Transverse colon (tissue), 4 donors: ENCODE data around the gene NFATC4. TPM values are rescaled to one million over a fixed set of nuclear protein-coding genes. Genes with fewer than 3 reads are reported as not detected.
A peak's percentile ranks its signal among the peaks of the same experiment; 100 is the strongest.
"Not testable (repeated sequence)": the region's sequence is repeated elsewhere in the genome, so short reads cannot be mapped to it uniquely, and the experiment has no call there.

Experiments used
- DNase-seq: peaks from one replicate; pipeline ENCODE4 v3.0.0-alpha.2; 2019
- H3K27ac ChIP-seq, 4 donors: fragments of 200-600 bp; sonication (generic); 2 replicates each; pipeline ENCODE4 v1.5.1; 2016 to 2018; ENCODE audit warnings: inconsistent platforms in 4 of 4
- H3K27me3 ChIP-seq: fragments of 200-600 bp; sonication (generic); 2 replicates; pipeline ENCODE4 v1.5.1; 2017; ENCODE audit warnings: inconsistent platforms
- H3K36me3 ChIP-seq, 4 donors: fragments of 200-600 bp; sonication (generic); 2 replicates each; pipeline ENCODE4 v1.5.1; 2017 to 2019; ENCODE audit warnings: inconsistent platforms in 4 of 4
- H3K4me1 ChIP-seq, 4 donors: fragments of 200-600 bp; sonication (generic); 2 replicates each; pipeline ENCODE4 v1.5.1; 2017 to 2020; ENCODE audit warnings: inconsistent platforms in 4 of 4
- H3K4me3 ChIP-seq, 4 donors: fragments of 200-600 bp; sonication (generic); 1 replicate in 1 of 4; 2 replicates in 3 of 4; pipeline versions ENCODE4 v1.5.1 to v1.6.1; 2017 to 2019; ENCODE audit warnings: inconsistent platforms in 4 of 4
- H3K9me3 ChIP-seq, 2 donors: fragments of 200-600 bp; sonication (generic); 2 replicates each; pipeline ENCODE4 v1.5.1; 2017 to 2019; ENCODE audit warnings: inconsistent platforms in 2 of 2
- CTCF ChIP-seq, 5 experiments: fragments of 200-600 bp in 3 of 5; fragments of 450-650 bp in 2 of 5; sonication (generic) in 3 of 5; IDR thresholded peaks; 1 replicate in 2 of 5; 2 replicates in 3 of 5; pipeline ENCODE4 v1.5.1; 2016 to 2017; ENCODE audit warnings: antibody characterized with exemption in 5 of 5, inconsistent platforms in 3 of 5, mild to moderate bottlenecking in 2 of 5, moderate library complexity in 1 of 5
- EP300 ChIP-seq: sonication (generic); formaldehyde crosslinking; IDR thresholded peaks from one replicate; pipeline ENCODE4 v1.6.1; 2017; ENCODE audit warnings: antibody characterized with exemption, low read depth
- POLR2A ChIP-seq: fragments of 450-650 bp; IDR thresholded peaks from one replicate; pipeline ENCODE4 v1.6.1; 2016; ENCODE audit warnings: antibody characterized with exemption, mild to moderate bottlenecking, moderate library complexity
- POLR2AphosphoS5 ChIP-seq, 3 donors: sonication (generic); formaldehyde crosslinking; IDR thresholded peaks; one replicate each; pipeline ENCODE4 v1.6.1; 2016; ENCODE audit warnings: antibody characterized with exemption in 3 of 3
- WGBS, 2 donors: methylation state at CpG; one replicate each; pipeline ENCODE4 v1.1.5; 2018; ENCODE audit warnings: low coverage in 1 of 2; 5-methylcytosine and 5-hydroxymethylcytosine counted together
- in situ Hi-C, 4 donors: fragments of 200-750 bp; cut with MboI; loops; one replicate each; pipeline versions ENCODE4 v1.15.0 to v1.15.1; 2017; ENCODE audit warnings: low sequenced_read_pairs in 3 of 4, low pct_ligation_motif_present in 1 of 4, low pct_unique_long_range_greater_than_20kb in 1 of 4
- intact Hi-C: fragments of 100-400 bp; cut with DNase I; formaldehyde crosslinking; loops from one replicate; pipeline ENCODE4 v1.15.1; 2023; ENCODE audit warnings: low total_unique reads
- total RNA-seq, 4 donors: library from RNA; depleted of rRNA; stranded (reverse); fragments of >200 nt; gene quantifications; one replicate each; pipeline ENCODE4 v1.1.0, GENCODE V29; 2016

Gene NFATC4
- total RNA-seq, 4 donors from 2014 or later = 13.4 to 58.0 (median 20.9) TPM

- TF ChIP-seq POLR2AphosphoS5 (IDR thresholded peaks at IDR 0.05) (no peak), CTCF (IDR thresholded peaks at IDR 0.05) (no peak), POLR2A (no peak), EP300 (no peak)
- peaks cover 16% of the 10 kb centered on the region for H3K27me3 ChIP-seq
- no peaks in the 10 kb centered on the region for H3K9me3 ChIP-seq
- no peak for DNase-seq
- no peak overlapping the region for H3K4me3 ChIP-seq
- WGBS, 2 donors = 78% methylated on average over 19 of the region's 32 CpGs; no CpG with 5 or more reads in 1 of the 2 donors
- H3K27ac ChIP-seq = peak overlapping the region in 3 of 4 donors; percentile 89 to 93 (median 89)
- intact Hi-C loops (loop anchor here (2.0 kb wide), 1 partner anchor 61 kb away; no protein-coding TSS in a partner anchor), in situ Hi-C loops (loop anchor here in 2 of 4 donors (10.0 kb wide), 1 partner anchor 65 kb away; no protein-coding TSS in a partner anchor)
- H3K4me1 ChIP-seq = peaks cover 4 to 38% (median 27%) of the 10 kb centered on the region in 4 donors
- peaks cover 0 to 4% (median 0%) of the 10 kb centered on the region in 4 donors for H3K36me3 ChIP-seq
These were observed 2.1 kb downstream of the NFATC4 start for GRCh38 chr14:24369907-24370687.

GRCh38 chr14:24370748-24371147 is 2.8 kb downstream of the NFATC4 start:
- intact Hi-C loops = no loop called here
- Histone ChIP-seq H3K27me3 (peaks cover 16% of the 10 kb centered on the region), H3K4me3 (no peak overlapping the region), H3K4me1 (peaks cover 0 to 32% (median 21%) of the 10 kb centered on the region in 4 donors), H3K27ac (peak overlapping the region in 1 of 4 donors; percentile 89), H3K9me3 (no peaks in the 10 kb centered on the region), H3K36me3 (peaks cover 0 to 4% (median 0%) of the 10 kb centered on the region in 4 donors)
- DNase-seq = no peak
- TF ChIP-seq EP300 = no peak
- TF ChIP-seq POLR2A = no peak
- TF ChIP-seq POLR2AphosphoS5 (IDR thresholded peaks at IDR 0.05) = no peak
- no peak for TF ChIP-seq CTCF (IDR thresholded peaks at IDR 0.05)
- WGBS, 2 donors = 63% methylated on average over 1 of the region's 1 CpG; no CpG with 5 or more reads in 1 of the 2 donors
- in situ Hi-C loops = no loop called here

- intact Hi-C loops, DNase-seq, H3K4me3 ChIP-seq, in situ Hi-C loops, H3K9me3 ChIP-seq, H3K36me3 ChIP-seq, H3K27ac ChIP-seq: not testable (repeated sequence)
- Histone ChIP-seq H3K4me1 (peaks cover 0 to 26% (median 15%) of the 10 kb centered on the region in 4 donors), H3K27me3 (peaks cover 16% of the 10 kb centered on the region)
- 89% methylated on average over 3 of the region's 3 CpGs; no CpG with 5 or more reads in 1 of the 2 donors for WGBS, 2 donors
These were observed 3.6 kb downstream of the NFATC4 start for GRCh38 chr14:24371605-24372004.

GRCh38 chr14:24372701-24373416 is 4.9 kb downstream of the NFATC4 start:
- 83 to 90% methylated on average over 2 to 12 of the region's 12 CpGs for WGBS, 2 donors
- H3K9me3 ChIP-seq = no peaks in the 10 kb centered on the region
- H3K27ac ChIP-seq = no peak overlapping the region
- H3K36me3 ChIP-seq = peaks cover 0 to 4% (median 0%) of the 10 kb centered on the region in 4 donors
- no peak for TF ChIP-seq CTCF (IDR thresholded peaks at IDR 0.05)
- no peak for TF ChIP-seq POLR2AphosphoS5 (IDR thresholded peaks at IDR 0.05)
- no peak for TF ChIP-seq POLR2A
- TF ChIP-seq EP300 = no peak
- peaks cover 0 to 19% (median 7%) of the 10 kb centered on the region in 4 donors for H3K4me1 ChIP-seq
- H3K27me3 ChIP-seq = peaks cover 11% of the 10 kb centered on the region
- intact Hi-C loops (no loop called here), in situ Hi-C loops (no loop called here)
- no peak overlapping the region for H3K4me3 ChIP-seq
- no peak for DNase-seq
